Activated B cell treated with CpG ODN at 0.5 μM for 24 hours (primary cell): Measurements from ENCODE around the gene ZNF689. TPM values are rescaled to one million over a fixed set of nuclear protein-coding genes. Genes with fewer than 3 reads are reported as not detected.

Experiments used
- ATAC-seq: fragments of 200-7000 bp; cut with Tn5 transposase; one replicate; pipeline ENCODE4 v1.10.0; 2021; ENCODE audit warnings: low read depth, mild to moderate bottlenecking, moderate library complexity
- CTCF ChIA-PET: fragments of 350-600 bp; sonication (Branson Sonifier 250); formaldehyde crosslinking; loops from one replicate; lab custom pipeline; 2021; ENCODE audit warnings: antibody characterized with exemption; lab: Charles Lee
- POLR2A ChIA-PET: fragments of 350-600 bp; sonication (Branson Sonifier 250); formaldehyde crosslinking; loops from one replicate; lab custom pipeline; 2021; ENCODE audit warnings: antibody characterized with exemption; lab: Charles Lee
- DNase-seq: peaks from one replicate; pipeline ENCODE4 v3.0.0; 2022
- H3K27ac Mint-ChIP-seq: one replicate; pipeline ENCODE4 v1.8.0; 2020; ENCODE audit warnings: mixed read lengths
- H3K27me3 Mint-ChIP-seq: one replicate; pipeline ENCODE4 v1.8.0; 2021; ENCODE audit warnings: mixed read lengths
- H3K36me3 Mint-ChIP-seq: one replicate; pipeline ENCODE4 v1.8.0; 2021; ENCODE audit warnings: low read depth, mixed read lengths
- H3K4me1 Mint-ChIP-seq: one replicate; pipeline ENCODE4 v1.8.0; 2021; ENCODE audit warnings: mixed read lengths
- H3K4me3 Mint-ChIP-seq: one replicate; pipeline ENCODE4 v1.8.0; 2020; ENCODE audit warnings: mild to moderate bottlenecking, mixed read lengths
- H3K9me3 Mint-ChIP-seq: one replicate; pipeline ENCODE4 v1.8.0; 2020; ENCODE audit warnings: mixed read lengths
- CTCF ChIP-seq: fragments of 200-600 bp; IDR thresholded peaks from one replicate; pipeline ENCODE4 v1.8.0; 2022; ENCODE audit warnings: antibody characterized with exemption, mild to moderate bottlenecking
- intact Hi-C: fragments of 100-400 bp; cut with micrococcal nuclease; formaldehyde crosslinking; loops from one replicate; pipeline ENCODE4 v1.15.1; 2024
- total RNA-seq: library from RNA; stranded (reverse); gene quantifications from 2 replicates; pipeline ENCODE4 v1.2.3, GENCODE V29; 2022

ZNF689 gene
- total RNA-seq, 1 donor from 2014 or later = 10.1 TPM

- no peaks in the 10 kb centered on the region for H3K27me3 Mint-ChIP-seq
- peaks cover 24% of the 10 kb centered on the region for H3K4me1 Mint-ChIP-seq
- H3K9me3 Mint-ChIP-seq = no peaks in the 10 kb centered on the region
- TF ChIP-seq CTCF = no peak
- H3K36me3 Mint-ChIP-seq = peaks cover 29% of the 10 kb centered on the region
- intact Hi-C loops = loop anchor here (1.0 to 10.0 kb wide), 15 partner anchors 8 to 585 kb away; partner anchors contain the start of genes ALDOA, CFAP119, DCTPP1 and FBRS
- H3K27ac Mint-ChIP-seq = peak overlapping the region; percentile 95
- peak overlapping the region; percentile 96 for H3K4me3 Mint-ChIP-seq
- ATAC-seq = peak; percentile 1
- DNase-seq = no peak
- POLR2A ChIA-PET = interaction anchor here (0.5 to 2.9 kb wide), 36 partner anchors 10 to 918 kb away, joined by 3 to 96 read pairs (median 6); partner anchors contain the start of genes ALDOA, ARMC5, DCTPP1 and FBRS
- CTCF ChIA-PET = interaction anchor here (1.1 to 2.7 kb wide), 8 partner anchors 11 to 267 kb away, joined by 3 to 13 read pairs (median 6); partner anchors contain the start of genes SEPTIN1 and ZNF764
These were observed 39.7 kb upstream of the ZNF689 start for GRCh38 chr16:30649725-30650368.

- POLR2A ChIA-PET = interaction anchor here (0.6 kb wide), 1 partner anchor 39 kb away, joined by 3 read pairs; no protein-coding TSS in a partner anchor
- Mint-ChIP-seq H3K4me1 (peaks cover 18% of the 10 kb centered on the region), H3K27me3 (no peaks in the 10 kb centered on the region), H3K4me3 (no peak overlapping the region), H3K9me3 (no peaks in the 10 kb centered on the region), H3K27ac (no peak overlapping the region), H3K36me3 (peaks cover 9% of the 10 kb centered on the region)
- intact Hi-C loops = no loop called here
- ATAC-seq (no peak), DNase-seq (no peak)
- CTCF ChIA-PET = no interaction called here
- no peak for TF ChIP-seq CTCF
These were observed 37.0 kb upstream of the ZNF689 start for GRCh38 chr16:30647274-30647571.

- TF ChIP-seq CTCF = no peak
- intact Hi-C loops = no loop called here
- Mint-ChIP-seq H3K9me3 (no peaks in the 10 kb centered on the region), H3K27me3 (no peaks in the 10 kb centered on the region), H3K4me3 (no peak overlapping the region), H3K27ac (no peak overlapping the region), H3K4me1 (peaks cover 9% of the 10 kb centered on the region), H3K36me3 (peaks cover 4% of the 10 kb centered on the region)
- no peak for DNase-seq
- POLR2A ChIA-PET = interaction anchor here (0.7 kb wide), 1 partner anchor 224 kb away, joined by 5 read pairs; no protein-coding TSS in a partner anchor
- CTCF ChIA-PET = no interaction called here
- ATAC-seq = no peak
These were observed 35.5 kb upstream of the ZNF689 start for GRCh38 chr16:30645727-30646126.

GRCh38 chr16:30644334-30644830, 34.2 kb upstream of the ZNF689 start:
- DNase-seq (no peak), ATAC-seq (no peak)
- no peak overlapping the region for H3K4me3 Mint-ChIP-seq
- H3K9me3 Mint-ChIP-seq = no peaks in the 10 kb centered on the region
- POLR2A ChIA-PET = interaction anchor here (0.6 to 0.7 kb wide), 3 partner anchors 12 to 241 kb away, joined by 3 to 7 read pairs (median 5); no protein-coding TSS in a partner anchor
- H3K27ac Mint-ChIP-seq = no peak overlapping the region
- H3K4me1 Mint-ChIP-seq = no peaks in the 10 kb centered on the region
- H3K36me3 Mint-ChIP-seq = no peaks in the 10 kb centered on the region
- CTCF ChIA-PET = interaction anchor here (1.1 kb wide), 1 partner anchor 16 kb away, joined by 4 read pairs; no protein-coding TSS in a partner anchor
- no peaks in the 10 kb centered on the region for H3K27me3 Mint-ChIP-seq
- intact Hi-C loops = no loop called here
- no peak for TF ChIP-seq CTCF

- no peak for ATAC-seq
- intact Hi-C loops = no loop called here
- DNase-seq = no peak
- TF ChIP-seq CTCF = no peak
- Mint-ChIP-seq H3K9me3 (no peaks in the 10 kb centered on the region), H3K36me3 (no peaks in the 10 kb centered on the region), H3K4me1 (peaks cover 2% of the 10 kb centered on the region), H3K4me3 (no peak overlapping the region), H3K27me3 (no peaks in the 10 kb centered on the region), H3K27ac (no peak overlapping the region)
- ChIA-PET CTCF (no interaction called here), POLR2A (interaction anchor here (0.5 to 0.6 kb wide), 2 partner anchors 32 to 101 kb away, joined by 3 to 4 read pairs; no protein-coding TSS in a partner anchor)
These were observed 31.3 kb upstream of the ZNF689 start for GRCh38 chr16:30641378-30641982.
